Measurements from ENCODE around the gene PYY. TPM values are rescaled to one million over a fixed set of nuclear protein-coding genes. Genes with fewer than 3 reads are reported as not detected.

Gene PYY
- total RNA-seq, 1 experiment from 2014 or later = not detected

DNA sequence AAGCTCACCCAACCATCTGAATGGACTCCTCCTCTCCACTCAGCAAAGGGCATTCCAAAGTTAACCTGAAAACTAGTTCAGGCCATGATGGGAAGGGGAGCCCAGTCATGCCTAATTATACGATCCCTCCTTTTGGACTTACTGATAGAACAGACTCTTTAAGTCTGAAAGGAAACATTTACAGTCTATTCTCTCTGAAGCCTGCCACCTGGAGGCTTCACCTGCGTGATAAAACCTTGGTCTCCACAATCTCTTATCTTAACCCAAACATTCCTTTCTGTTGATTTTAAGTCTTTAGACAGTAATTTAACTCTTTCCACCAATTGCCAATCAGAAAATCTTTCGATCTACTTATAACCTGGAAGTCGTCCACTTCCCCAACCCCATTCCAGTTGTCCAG is 37.4 kb downstream of the PYY start:
- peak in 1 of 2 experiments; percentile 56 for DNase-seq
- H3K27ac Mint-ChIP-seq (ENCODE audit: unreplicated experiment) = no peak overlapping the region
- Histone ChIP-seq H3K4me1 (peaks cover 20% of the 10 kb centered on the region), H3K36me3 (ENCODE audit: control insufficient read depth, insufficient read depth, low read length) (no peaks in the 10 kb centered on the region), H3K27me3 (replicated peaks; ENCODE audit: control insufficient read depth, insufficient read depth, low read length) (no peaks in the 10 kb centered on the region), H3K9me3 (no peaks in the 10 kb centered on the region), H3K4me3 (ENCODE audit: low read depth, low read length) (no peak overlapping the region)
- ChIA-PET POLR2A (no interaction called here), CTCF (interaction anchor here (0.6 kb wide), 1 partner anchor 9 kb away, joined by 3 read pairs; the partner anchor contains the start of gene MPP2)
- intact Hi-C loops (cut with micrococcal nuclease; ENCODE audit: unreplicated experiment) = no loop called here
- TF ChIP-seq, protein P1, sequence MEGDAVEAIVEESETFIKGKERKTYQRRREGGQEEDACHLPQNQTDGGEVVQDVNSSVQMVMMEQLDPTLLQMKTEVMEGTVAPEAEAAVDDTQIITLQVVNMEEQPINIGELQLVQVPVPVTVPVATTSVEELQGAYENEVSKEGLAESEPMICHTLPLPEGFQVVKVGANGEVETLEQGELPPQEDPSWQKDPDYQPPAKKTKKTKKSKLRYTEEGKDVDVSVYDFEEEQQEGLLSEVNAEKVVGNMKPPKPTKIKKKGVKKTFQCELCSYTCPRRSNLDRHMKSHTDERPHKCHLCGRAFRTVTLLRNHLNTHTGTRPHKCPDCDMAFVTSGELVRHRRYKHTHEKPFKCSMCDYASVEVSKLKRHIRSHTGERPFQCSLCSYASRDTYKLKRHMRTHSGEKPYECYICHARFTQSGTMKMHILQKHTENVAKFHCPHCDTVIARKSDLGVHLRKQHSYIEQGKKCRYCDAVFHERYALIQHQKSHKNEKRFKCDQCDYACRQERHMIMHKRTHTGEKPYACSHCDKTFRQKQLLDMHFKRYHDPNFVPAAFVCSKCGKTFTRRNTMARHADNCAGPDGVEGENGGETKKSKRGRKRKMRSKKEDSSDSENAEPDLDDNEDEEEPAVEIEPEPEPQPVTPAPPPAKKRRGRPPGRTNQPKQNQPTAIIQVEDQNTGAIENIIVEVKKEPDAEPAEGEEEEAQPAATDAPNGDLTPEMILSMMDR (IDR thresholded peaks at IDR 0.05; ENCODE audit: insufficient read depth in 1 of 2, low read depth in 1 of 2, low read length in 1 of 2, severe bottlenecking in 1 of 2, unreplicated experiment in 1 of 2) = peak in 1 of 2 experiments; percentile 34
- no peaks in the 10 kb centered on the region for H3K27me3 Mint-ChIP-seq (ENCODE audit: insufficient read depth, unreplicated experiment)
- BruUV-seq (replicated peaks) = no TSS peak
- no peak overlapping the region for H3K4me3 Mint-ChIP-seq (ENCODE audit: unreplicated experiment)
- H3K4me1 Mint-ChIP-seq (ENCODE audit: low read depth, unreplicated experiment) = peaks cover 7% of the 10 kb centered on the region
- no peaks in the 10 kb centered on the region for H3K9me3 Mint-ChIP-seq (ENCODE audit: unreplicated experiment)
- H3K36me3 Mint-ChIP-seq (ENCODE audit: insufficient read depth, unreplicated experiment) = no peaks in the 10 kb centered on the region

DNA sequence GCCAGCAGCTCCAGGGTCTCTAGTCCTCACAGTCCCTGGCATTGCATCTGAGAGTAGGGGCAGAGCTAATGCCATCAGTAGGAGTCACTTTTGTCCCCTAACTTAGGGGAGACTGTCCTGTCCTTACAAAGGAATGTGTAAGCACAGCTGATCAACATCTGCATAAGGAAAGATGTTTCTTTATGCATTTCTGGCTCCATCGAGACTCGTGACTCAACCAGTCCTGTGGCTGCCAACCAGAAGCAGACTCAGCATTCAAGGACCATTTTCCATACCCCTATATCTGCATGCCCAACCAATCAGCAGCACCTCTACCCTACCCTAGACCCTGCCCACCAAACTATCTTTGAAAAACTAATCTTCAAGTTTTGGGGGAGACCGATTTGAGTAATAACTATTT is 38.2 kb downstream of the PYY start:
- Histone ChIP-seq H3K27me3 (replicated peaks; ENCODE audit: control insufficient read depth, insufficient read depth, low read length) (no peaks in the 10 kb centered on the region), H3K9me3 (no peaks in the 10 kb centered on the region), H3K36me3 (ENCODE audit: control insufficient read depth, insufficient read depth, low read length) (no peaks in the 10 kb centered on the region), H3K4me3 (ENCODE audit: low read depth, low read length) (no peak overlapping the region), H3K4me1 (peaks cover 20% of the 10 kb centered on the region)
- H3K36me3 Mint-ChIP-seq (ENCODE audit: insufficient read depth, unreplicated experiment) = no peaks in the 10 kb centered on the region
- no peak overlapping the region for H3K4me3 Mint-ChIP-seq (ENCODE audit: unreplicated experiment)
- TF ChIP-seq, protein P1 (IDR thresholded peaks at IDR 0.05; ENCODE audit: insufficient read depth in 1 of 2, low read depth in 1 of 2, low read length in 1 of 2, severe bottlenecking in 1 of 2, unreplicated experiment in 1 of 2) = no peak
- BruUV-seq (replicated peaks) = no TSS peak
- H3K4me1 Mint-ChIP-seq (ENCODE audit: low read depth, unreplicated experiment) = peaks cover 7% of the 10 kb centered on the region
- CTCF ChIA-PET = no interaction called here
- no peaks in the 10 kb centered on the region for H3K27me3 Mint-ChIP-seq (ENCODE audit: insufficient read depth, unreplicated experiment)
- intact Hi-C loops (cut with micrococcal nuclease; ENCODE audit: unreplicated experiment) = no loop called here
- no peaks in the 10 kb centered on the region for H3K9me3 Mint-ChIP-seq (ENCODE audit: unreplicated experiment)
- no peak overlapping the region for H3K27ac Mint-ChIP-seq (ENCODE audit: unreplicated experiment)
- no peak for DNase-seq
- POLR2A ChIA-PET = no interaction called here

DNA sequence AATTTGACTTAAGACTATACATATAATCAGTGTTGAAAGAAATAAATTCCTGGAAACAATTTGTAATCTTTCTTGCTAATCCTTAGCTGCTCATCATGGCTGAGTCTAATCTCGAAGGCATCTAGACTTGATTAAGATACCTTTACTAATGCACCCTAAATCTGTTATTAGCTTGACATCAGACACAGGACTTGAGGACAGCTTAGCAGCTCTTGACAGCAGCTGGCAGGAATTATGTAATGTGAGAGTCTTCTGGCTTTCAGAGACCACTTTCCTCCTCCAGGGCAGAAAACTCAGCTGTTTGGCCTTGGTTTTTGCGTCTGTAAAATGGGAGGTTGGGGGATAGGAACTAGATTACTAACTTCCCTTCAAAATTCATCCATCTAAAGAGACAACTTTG is 39.3 kb downstream of the PYY start:
- Mint-ChIP-seq H3K4me3 (ENCODE audit: unreplicated experiment) (no peak overlapping the region), H3K27me3 (ENCODE audit: insufficient read depth, unreplicated experiment) (no peaks in the 10 kb centered on the region), H3K36me3 (ENCODE audit: insufficient read depth, unreplicated experiment) (no peaks in the 10 kb centered on the region), H3K4me1 (ENCODE audit: low read depth, unreplicated experiment) (peaks cover 7% of the 10 kb centered on the region), H3K9me3 (ENCODE audit: unreplicated experiment) (no peaks in the 10 kb centered on the region), H3K27ac (ENCODE audit: unreplicated experiment) (no peak overlapping the region)
- intact Hi-C loops (cut with micrococcal nuclease; ENCODE audit: unreplicated experiment) = loop anchor here (5.0 kb wide), 1 partner anchor 37 kb away; no protein-coding TSS in a partner anchor
- BruUV-seq (replicated peaks) = no TSS peak
- Histone ChIP-seq H3K4me3 (ENCODE audit: low read depth, low read length) (no peak overlapping the region), H3K4me1 (peaks cover 20% of the 10 kb centered on the region), H3K9me3 (no peaks in the 10 kb centered on the region), H3K27me3 (replicated peaks; ENCODE audit: control insufficient read depth, insufficient read depth, low read length) (no peaks in the 10 kb centered on the region), H3K36me3 (ENCODE audit: control insufficient read depth, insufficient read depth, low read length) (no peaks in the 10 kb centered on the region)
- CTCF ChIA-PET = interaction anchor here (1.0 to 1.6 kb wide), 2 partner anchors 30 to 72 kb away, joined by 3 to 4 read pairs; no protein-coding TSS in a partner anchor
- no peak for DNase-seq
- TF ChIP-seq, protein P1 (IDR thresholded peaks at IDR 0.05; ENCODE audit: insufficient read depth in 1 of 2, low read depth in 1 of 2, low read length in 1 of 2, severe bottlenecking in 1 of 2, unreplicated experiment in 1 of 2) = no peak
- POLR2A ChIA-PET = no interaction called here
